HL-60 (cell line): Measurements from ENCODE around the gene POLR3A.

ENCODE experiments used
- GABPA ChIP-seq: IDR thresholded peaks from 2 replicates; pipeline ENCODE4 v1.6.1; 2012; ENCODE audit warnings: low read depth
- POLR2AphosphoS5 ChIP-seq: IDR thresholded peaks from 2 replicates; pipeline ENCODE4 v1.6.1; 2012; ENCODE audit warnings: low read depth
- SPI1 ChIP-seq: IDR thresholded peaks from 2 replicates; pipeline ENCODE4 v1.6.1; 2012; ENCODE audit warnings: low read depth, mild to moderate bottlenecking, borderline replicate concordance
- TF ChIP-seq, protein P1 (sequence below): IDR thresholded peaks from one replicate; pipeline ENCODE4 v1.5.1; 2011; ENCODE audit warnings: low read length, control low read depth, inconsistent platforms; ENCODE audit not compliant: insufficient read depth
- TF ChIP-seq, protein P2 (sequence below): IDR thresholded peaks from 2 replicates; pipeline ENCODE4 v1.6.1; 2012; ENCODE audit warnings: low read depth; ENCODE audit not compliant: insufficient replicate concordance

DNA sequence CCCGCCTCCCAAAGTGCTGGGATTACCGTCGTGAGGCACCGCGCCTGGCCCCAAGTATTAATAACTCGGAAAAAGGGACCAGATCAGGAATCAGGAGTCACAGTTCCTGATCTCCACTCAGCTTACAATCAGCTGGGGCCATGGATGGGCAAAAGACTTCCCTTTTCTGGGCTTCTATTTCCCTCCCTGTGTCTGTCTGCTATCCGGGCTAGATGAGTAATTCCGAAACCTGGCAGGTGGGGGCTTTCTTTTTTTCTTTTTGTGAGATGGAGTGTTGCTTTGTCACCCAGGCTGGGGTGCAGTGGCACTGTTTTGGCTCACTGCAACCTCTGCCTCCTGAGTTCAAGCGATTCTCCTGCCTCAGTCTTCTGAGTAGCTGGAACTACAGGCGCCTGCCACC is 15.9 kb upstream of the POLR3A start:
- TF ChIP-seq, protein P1, sequence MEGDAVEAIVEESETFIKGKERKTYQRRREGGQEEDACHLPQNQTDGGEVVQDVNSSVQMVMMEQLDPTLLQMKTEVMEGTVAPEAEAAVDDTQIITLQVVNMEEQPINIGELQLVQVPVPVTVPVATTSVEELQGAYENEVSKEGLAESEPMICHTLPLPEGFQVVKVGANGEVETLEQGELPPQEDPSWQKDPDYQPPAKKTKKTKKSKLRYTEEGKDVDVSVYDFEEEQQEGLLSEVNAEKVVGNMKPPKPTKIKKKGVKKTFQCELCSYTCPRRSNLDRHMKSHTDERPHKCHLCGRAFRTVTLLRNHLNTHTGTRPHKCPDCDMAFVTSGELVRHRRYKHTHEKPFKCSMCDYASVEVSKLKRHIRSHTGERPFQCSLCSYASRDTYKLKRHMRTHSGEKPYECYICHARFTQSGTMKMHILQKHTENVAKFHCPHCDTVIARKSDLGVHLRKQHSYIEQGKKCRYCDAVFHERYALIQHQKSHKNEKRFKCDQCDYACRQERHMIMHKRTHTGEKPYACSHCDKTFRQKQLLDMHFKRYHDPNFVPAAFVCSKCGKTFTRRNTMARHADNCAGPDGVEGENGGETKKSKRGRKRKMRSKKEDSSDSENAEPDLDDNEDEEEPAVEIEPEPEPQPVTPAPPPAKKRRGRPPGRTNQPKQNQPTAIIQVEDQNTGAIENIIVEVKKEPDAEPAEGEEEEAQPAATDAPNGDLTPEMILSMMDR: no peak
- TF ChIP-seq, protein P2, sequence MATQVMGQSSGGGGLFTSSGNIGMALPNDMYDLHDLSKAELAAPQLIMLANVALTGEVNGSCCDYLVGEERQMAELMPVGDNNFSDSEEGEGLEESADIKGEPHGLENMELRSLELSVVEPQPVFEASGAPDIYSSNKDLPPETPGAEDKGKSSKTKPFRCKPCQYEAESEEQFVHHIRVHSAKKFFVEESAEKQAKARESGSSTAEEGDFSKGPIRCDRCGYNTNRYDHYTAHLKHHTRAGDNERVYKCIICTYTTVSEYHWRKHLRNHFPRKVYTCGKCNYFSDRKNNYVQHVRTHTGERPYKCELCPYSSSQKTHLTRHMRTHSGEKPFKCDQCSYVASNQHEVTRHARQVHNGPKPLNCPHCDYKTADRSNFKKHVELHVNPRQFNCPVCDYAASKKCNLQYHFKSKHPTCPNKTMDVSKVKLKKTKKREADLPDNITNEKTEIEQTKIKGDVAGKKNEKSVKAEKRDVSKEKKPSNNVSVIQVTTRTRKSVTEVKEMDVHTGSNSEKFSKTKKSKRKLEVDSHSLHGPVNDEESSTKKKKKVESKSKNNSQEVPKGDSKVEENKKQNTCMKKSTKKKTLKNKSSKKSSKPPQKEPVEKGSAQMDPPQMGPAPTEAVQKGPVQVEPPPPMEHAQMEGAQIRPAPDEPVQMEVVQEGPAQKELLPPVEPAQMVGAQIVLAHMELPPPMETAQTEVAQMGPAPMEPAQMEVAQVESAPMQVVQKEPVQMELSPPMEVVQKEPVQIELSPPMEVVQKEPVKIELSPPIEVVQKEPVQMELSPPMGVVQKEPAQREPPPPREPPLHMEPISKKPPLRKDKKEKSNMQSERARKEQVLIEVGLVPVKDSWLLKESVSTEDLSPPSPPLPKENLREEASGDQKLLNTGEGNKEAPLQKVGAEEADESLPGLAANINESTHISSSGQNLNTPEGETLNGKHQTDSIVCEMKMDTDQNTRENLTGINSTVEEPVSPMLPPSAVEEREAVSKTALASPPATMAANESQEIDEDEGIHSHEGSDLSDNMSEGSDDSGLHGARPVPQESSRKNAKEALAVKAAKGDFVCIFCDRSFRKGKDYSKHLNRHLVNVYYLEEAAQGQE: no peak
- TF ChIP-seq POLR2AphosphoS5 (no peak), GABPA (no peak), SPI1 (peak; percentile 88)
